Upper lobe of left lung (tissue), 4 donors: ENCODE measurements around the gene KRT6C.

ENCODE experiments used
- CTCF ChIP-seq, 6 experiments: fragments of 450-650 bp in 4 of 6; fragments of 200-600 bp in 2 of 6; sonication (generic) in 2 of 6; IDR thresholded peaks; one replicate each; pipeline ENCODE4 v1.5.1; 2016 to 2019; ENCODE audit warnings: antibody characterized with exemption in 6 of 6
- POLR2A ChIP-seq, 4 donors: fragments of 450-650 bp; IDR thresholded peaks; one replicate each; pipeline ENCODE4 v1.5.1; 2016 to 2017; ENCODE audit warnings: antibody characterized with exemption in 4 of 4, mild to moderate bottlenecking in 2 of 4

GRCh38 chr12:52473768-52474167 lies at the start of gene KRT6C:
- no peak for TF ChIP-seq CTCF (IDR thresholded peaks at IDR 0.05)
- TF ChIP-seq POLR2A (IDR thresholded peaks at IDR 0.05) = no peak
